Esophagus squamous epithelium (tissue), 4 donors: Measurements from ENCODE around the gene COL27A1.

ENCODE experiments used
- POLR2A ChIP-seq, 4 donors: fragments of 450-650 bp; IDR thresholded peaks; one replicate each; pipeline ENCODE4 v1.6.1; 2017; ENCODE audit warnings: antibody characterized with exemption in 4 of 4, mild to moderate bottlenecking in 4 of 4, moderate library complexity in 3 of 4
- TF ChIP-seq, protein P1 (sequence below), 6 experiments: fragments of 450-650 bp in 4 of 6; fragments of 200-600 bp in 2 of 6; sonication (generic) in 2 of 6; IDR thresholded peaks; one replicate each; pipeline ENCODE4 v1.5.1; 2016 to 2019; ENCODE audit warnings: antibody characterized with exemption in 6 of 6, mild to moderate bottlenecking in 4 of 6, moderate library complexity in 4 of 6

DNA sequence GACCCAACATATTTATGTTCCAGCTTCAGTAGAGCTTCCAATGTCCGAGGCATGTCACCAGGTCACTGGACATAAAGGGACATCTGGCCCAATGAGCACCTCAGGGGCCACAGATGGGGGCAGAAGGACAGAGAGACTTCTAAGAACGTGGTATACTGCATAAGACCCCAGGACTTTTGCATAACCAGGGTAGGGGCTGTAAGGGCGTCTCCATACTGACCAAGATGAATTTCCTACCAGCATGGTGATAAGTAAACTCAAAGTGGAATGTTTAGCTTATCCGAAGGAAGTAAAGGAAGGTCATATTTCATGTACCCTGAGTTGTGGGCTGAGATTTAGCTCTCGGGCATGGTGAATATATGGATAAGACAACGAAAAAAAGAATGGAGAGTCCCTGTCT, 17.5 kb upstream of the COL27A1 start:
- no peak for TF ChIP-seq POLR2A (IDR thresholded peaks at IDR 0.05)
- TF ChIP-seq, protein P1, sequence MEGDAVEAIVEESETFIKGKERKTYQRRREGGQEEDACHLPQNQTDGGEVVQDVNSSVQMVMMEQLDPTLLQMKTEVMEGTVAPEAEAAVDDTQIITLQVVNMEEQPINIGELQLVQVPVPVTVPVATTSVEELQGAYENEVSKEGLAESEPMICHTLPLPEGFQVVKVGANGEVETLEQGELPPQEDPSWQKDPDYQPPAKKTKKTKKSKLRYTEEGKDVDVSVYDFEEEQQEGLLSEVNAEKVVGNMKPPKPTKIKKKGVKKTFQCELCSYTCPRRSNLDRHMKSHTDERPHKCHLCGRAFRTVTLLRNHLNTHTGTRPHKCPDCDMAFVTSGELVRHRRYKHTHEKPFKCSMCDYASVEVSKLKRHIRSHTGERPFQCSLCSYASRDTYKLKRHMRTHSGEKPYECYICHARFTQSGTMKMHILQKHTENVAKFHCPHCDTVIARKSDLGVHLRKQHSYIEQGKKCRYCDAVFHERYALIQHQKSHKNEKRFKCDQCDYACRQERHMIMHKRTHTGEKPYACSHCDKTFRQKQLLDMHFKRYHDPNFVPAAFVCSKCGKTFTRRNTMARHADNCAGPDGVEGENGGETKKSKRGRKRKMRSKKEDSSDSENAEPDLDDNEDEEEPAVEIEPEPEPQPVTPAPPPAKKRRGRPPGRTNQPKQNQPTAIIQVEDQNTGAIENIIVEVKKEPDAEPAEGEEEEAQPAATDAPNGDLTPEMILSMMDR (IDR thresholded peaks at IDR 0.05), result no peak
